Subcutaneous abdominal adipose tissue (tissue), 5 donors: Measurements from ENCODE around the gene POU3F2.

ENCODE experiments used
- H3K27ac ChIP-seq: one replicate; pipeline ENCODE4 v1.7.0; 2013; ENCODE audit warnings: low read depth, mild to moderate bottlenecking, inconsistent platforms, low read length, moderate library complexity
- H3K27me3 ChIP-seq, 5 donors: one replicate each; pipeline ENCODE4 v1.7.0; 2013; ENCODE audit warnings: low read length in 5 of 5, inconsistent platforms in 1 of 5; ENCODE audit not compliant: control insufficient read depth in 5 of 5, insufficient read depth in 4 of 5
- H3K36me3 ChIP-seq, 5 donors: one replicate each; pipeline ENCODE4 v1.7.0; 2013; ENCODE audit warnings: low read length in 5 of 5; ENCODE audit not compliant: control insufficient read depth in 5 of 5, insufficient read depth in 5 of 5
- H3K4me1 ChIP-seq, 5 donors: one replicate each; pipeline ENCODE4 v1.7.0; 2013; ENCODE audit warnings: low read length in 5 of 5, mild to moderate bottlenecking in 3 of 5, moderate library complexity in 1 of 5; ENCODE audit not compliant: control insufficient read depth in 5 of 5, insufficient read depth in 5 of 5
- H3K4me3 ChIP-seq, 5 donors: one replicate each; pipeline ENCODE4 v1.7.0; 2013; ENCODE audit warnings: low read length in 5 of 5, low read depth in 1 of 5
- H3K9ac ChIP-seq, 5 donors: one replicate each; pipeline ENCODE4 v1.7.0; 2013; ENCODE audit warnings: low read length in 5 of 5, mild to moderate bottlenecking in 4 of 5, moderate library complexity in 3 of 5
- H3K9me3 ChIP-seq, 5 donors: one replicate each; pipeline ENCODE4 v1.7.0; 2013; ENCODE audit warnings: low read length in 5 of 5; ENCODE audit not compliant: control insufficient read depth in 5 of 5
- donor health status: healthy.
- donor health status: healthy.
- donor health status: healthy.
- donor health status: healthy.
- donor health status: healthy.

POU3F2 gene

DNA sequence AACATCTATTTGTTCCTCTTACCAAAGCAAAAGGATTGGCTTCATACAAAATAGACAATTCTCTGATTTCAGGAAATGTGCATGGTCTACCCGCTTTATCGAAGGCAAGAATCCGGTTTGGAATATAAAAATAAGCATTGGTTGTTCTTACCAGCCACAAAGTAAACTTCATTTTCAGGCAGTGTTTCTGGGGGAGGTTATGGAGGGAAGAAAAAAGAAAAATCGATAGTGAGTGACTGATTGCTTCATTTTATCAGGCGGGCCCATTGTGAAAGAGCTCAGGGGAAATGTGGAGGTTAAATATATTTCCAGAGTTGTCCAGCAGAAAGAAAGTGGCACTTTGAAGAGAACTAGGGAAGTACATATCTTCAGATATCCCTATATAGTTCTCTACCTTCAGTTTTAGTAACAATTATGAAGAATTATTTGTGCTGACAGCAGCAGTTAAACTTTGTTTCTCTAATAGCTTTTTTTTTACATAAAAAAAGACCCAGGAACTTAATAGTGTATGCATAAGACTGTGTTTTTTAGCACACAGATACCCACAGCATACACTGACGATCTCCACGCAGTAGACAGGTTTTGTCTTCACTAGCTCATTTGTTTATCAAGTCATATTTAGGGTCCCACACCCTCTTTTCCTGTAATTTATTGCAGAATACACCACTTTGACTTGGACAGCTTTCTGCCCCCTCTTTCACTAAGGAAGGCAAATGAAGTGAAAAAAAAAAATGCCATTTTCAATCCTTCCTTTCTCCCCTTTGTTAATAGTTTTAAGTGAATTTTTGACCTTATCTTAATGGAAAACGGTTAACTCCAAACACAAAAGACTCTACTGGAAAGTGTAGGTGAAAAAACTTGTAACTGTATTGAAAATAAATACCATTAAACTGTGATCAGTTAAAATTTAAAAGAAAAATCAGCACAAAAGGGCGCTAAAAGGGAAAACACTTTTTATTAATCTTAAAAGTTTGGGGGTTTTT lies 2.9 kb downstream of the POU3F2 start:
- H3K4me1 ChIP-seq = peaks cover 1 to 39% (median 36%) of the 10 kb centered on the region in 5 donors
- H3K27me3 ChIP-seq = peaks cover 57 to 79% (median 70%) of the 10 kb centered on the region in 5 donors
- H3K4me3 ChIP-seq = no peak overlapping the region
- no peak overlapping the region for H3K9ac ChIP-seq
- no peaks in the 10 kb centered on the region for H3K9me3 ChIP-seq
- no peaks in the 10 kb centered on the region for H3K36me3 ChIP-seq
- no peak overlapping the region for H3K27ac ChIP-seq

DNA sequence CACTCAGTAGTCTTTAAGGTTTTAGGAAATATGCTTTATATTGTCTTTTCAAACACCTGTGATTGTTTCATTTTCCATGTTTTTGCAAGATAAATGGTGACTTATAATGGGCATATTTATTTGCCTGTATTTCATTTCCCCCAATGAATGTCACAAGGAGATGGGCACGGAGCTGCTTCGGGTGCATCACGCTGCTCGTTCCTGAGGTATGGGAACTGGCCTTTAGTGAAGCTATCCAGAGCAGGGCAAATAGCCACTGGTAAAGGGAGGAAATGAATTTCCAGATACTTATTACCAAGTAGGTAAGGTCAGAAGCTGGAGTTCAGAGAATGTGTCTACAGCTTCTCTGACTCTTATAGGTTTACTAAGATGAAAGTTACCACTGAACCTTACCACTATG lies 3.7 kb downstream of the POU3F2 start:
- H3K9me3 ChIP-seq = no peaks in the 10 kb centered on the region
- H3K27me3 ChIP-seq = peaks cover 64 to 79% (median 70%) of the 10 kb centered on the region in 5 donors
- no peak overlapping the region for H3K4me3 ChIP-seq
- H3K4me1 ChIP-seq = peaks cover 0 to 31% (median 28%) of the 10 kb centered on the region in 5 donors
- no peak overlapping the region for H3K9ac ChIP-seq
- no peak overlapping the region for H3K27ac ChIP-seq
- H3K36me3 ChIP-seq = no peaks in the 10 kb centered on the region

DNA sequence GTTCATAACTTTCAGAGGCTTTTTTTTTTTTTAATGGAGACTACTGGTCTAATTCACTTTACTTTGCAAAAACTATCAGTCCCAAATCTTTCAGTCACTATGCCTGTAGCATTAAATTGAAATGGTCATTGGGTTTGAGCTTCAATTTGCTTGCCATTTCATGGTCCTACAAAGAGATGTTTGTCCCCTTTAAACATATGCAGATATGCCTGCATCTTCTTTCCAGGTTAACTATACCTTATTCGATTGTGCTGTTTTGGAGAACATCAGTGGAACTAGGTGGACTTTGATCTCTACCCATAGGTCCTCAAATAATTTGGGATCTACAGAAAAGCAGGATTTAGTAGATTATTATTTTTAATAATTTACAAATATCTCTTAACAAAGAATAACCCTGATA lies 4.6 kb downstream of the POU3F2 start:
- H3K4me3 ChIP-seq = no peak overlapping the region
- no peak overlapping the region for H3K9ac ChIP-seq
- no peak overlapping the region for H3K27ac ChIP-seq
- no peaks in the 10 kb centered on the region for H3K9me3 ChIP-seq
- peaks cover 69 to 89% (median 71%) of the 10 kb centered on the region in 5 donors for H3K27me3 ChIP-seq
- no peaks in the 10 kb centered on the region for H3K36me3 ChIP-seq
- peaks cover 0 to 30% (median 24%) of the 10 kb centered on the region in 5 donors for H3K4me1 ChIP-seq

DNA sequence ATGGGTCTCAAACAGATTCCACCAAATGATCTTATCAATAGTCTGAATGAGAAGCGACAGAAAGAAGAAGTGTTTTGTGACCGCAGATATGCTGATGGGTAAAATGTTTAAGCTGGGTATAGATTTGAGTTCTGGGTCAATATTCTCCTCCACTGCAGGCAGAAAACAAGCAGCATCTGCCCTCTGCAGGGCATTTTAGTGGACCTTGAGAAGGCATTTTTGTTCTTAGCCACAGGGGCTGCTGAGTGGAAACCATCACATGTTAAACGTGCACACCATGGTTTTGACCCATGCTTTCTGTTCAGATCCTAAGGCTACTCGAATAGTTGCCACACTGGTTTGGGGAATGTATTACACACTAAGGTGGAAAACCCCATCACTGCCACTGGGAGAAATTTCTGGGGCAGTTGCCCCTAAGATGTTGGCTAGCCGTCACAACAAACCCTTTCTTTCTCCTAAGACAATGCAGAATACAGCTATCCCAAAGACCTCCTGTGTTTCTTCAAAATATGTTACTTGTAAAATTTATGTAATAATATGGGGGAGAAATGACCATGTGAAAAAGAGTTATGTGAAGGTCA lies 5.5 kb downstream of the POU3F2 start:
- Histone ChIP-seq H3K9ac (no peak overlapping the region), H3K9me3 (no peaks in the 10 kb centered on the region), H3K27me3 (peaks cover 76 to 95% (median 79%) of the 10 kb centered on the region in 5 donors), H3K27ac (no peak overlapping the region), H3K4me1 (peaks cover 0 to 31% (median 23%) of the 10 kb centered on the region in 5 donors), H3K4me3 (no peak overlapping the region), H3K36me3 (no peaks in the 10 kb centered on the region)

DNA sequence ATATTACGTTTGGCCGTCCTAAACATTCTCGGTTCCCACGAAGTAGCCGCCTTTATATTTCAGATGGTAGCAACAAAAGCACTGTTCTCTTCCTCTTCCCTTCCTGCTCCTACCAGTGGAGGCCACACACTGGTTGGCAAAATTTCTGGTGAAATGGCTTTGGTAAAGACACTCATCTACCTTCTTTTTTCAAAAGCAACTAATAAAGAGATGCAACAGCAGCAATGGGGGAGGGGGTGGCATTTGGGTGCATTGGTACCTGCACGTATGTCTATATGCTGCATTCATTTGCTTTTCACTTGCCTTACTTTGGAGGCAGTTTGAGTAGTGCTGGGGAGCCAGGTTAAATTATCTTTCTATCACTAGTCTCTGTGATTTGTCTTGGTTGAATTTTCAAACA lies 6.0 kb downstream of the POU3F2 start:
- H3K4me3 ChIP-seq = no peak overlapping the region
- H3K9me3 ChIP-seq = no peaks in the 10 kb centered on the region
- no peak overlapping the region for H3K9ac ChIP-seq
- H3K36me3 ChIP-seq = no peaks in the 10 kb centered on the region
- peaks cover 76 to 95% (median 80%) of the 10 kb centered on the region in 5 donors for H3K27me3 ChIP-seq
- peaks cover 0 to 30% (median 23%) of the 10 kb centered on the region in 5 donors for H3K4me1 ChIP-seq
- H3K27ac ChIP-seq = no peak overlapping the region

DNA sequence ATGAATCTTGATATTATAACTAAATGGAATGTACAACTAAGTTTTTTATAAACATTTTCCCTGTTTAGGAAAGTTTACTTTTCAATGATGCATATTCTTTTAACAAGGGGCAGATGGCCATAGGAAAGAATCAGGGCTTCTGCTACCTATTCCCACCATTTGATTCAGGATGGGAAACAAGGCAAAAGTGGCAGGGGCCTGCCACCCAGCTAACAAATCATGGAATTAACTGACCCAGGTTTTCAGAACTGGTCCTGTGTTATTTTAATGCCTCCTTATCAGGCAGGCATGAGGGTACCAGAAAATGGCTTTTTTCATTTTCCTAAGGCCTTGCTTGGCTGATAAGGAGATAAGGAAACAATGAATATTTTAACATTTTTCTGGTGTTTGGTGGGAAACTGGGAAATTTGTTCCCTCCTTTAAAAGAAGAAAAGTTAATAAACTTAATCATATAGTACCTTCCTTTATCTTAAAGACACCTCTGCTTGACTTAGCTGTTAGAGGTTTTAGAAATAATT lies 6.7 kb downstream of the POU3F2 start:
- H3K27me3 ChIP-seq = peaks cover 73 to 94% (median 77%) of the 10 kb centered on the region in 5 donors
- H3K4me3 ChIP-seq = no peak overlapping the region
- no peaks in the 10 kb centered on the region for H3K36me3 ChIP-seq
- peaks cover 0 to 29% (median 20%) of the 10 kb centered on the region in 5 donors for H3K4me1 ChIP-seq
- H3K9me3 ChIP-seq = no peaks in the 10 kb centered on the region
- no peak overlapping the region for H3K9ac ChIP-seq
- no peak overlapping the region for H3K27ac ChIP-seq

DNA sequence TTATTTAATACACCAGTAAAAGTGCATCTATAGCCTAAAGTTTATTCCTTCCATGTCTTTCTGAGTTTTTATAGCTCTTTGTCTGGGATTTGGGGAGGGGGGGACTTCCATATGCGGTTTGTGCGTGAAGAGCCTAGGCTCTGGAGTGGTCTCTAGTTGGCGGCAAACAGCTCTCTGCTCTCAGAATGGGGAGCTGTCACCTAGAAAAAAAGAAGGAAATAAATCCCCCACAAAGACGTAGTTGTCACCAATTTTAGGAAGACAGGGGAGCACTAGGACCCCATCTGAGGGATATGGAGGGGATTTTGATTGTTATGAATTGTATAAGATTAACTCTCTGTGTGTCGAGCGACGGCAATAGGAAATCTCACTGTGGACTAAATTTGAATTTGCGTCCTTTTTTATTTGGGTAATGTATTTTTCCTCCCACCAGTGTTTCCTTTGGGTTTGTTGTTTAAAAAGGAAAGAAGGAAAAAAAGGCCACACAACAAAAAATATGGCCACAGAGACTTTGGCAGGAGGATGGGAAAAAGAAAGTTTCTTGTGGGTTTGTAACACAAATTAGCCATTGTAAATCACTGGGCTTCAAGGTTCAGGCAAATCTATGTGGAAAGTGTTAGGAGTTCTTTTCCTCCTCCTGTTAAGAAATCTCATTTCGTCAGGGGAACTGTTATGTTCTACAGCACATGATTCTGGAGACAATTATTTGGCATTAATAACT lies 7.4 kb downstream of the POU3F2 start:
- H3K27me3 ChIP-seq = peaks cover 72 to 94% (median 78%) of the 10 kb centered on the region in 5 donors
- H3K27ac ChIP-seq = no peak overlapping the region
- no peaks in the 10 kb centered on the region for H3K36me3 ChIP-seq
- H3K9ac ChIP-seq = no peak overlapping the region
- H3K4me1 ChIP-seq = peaks cover 0 to 26% (median 19%) of the 10 kb centered on the region in 5 donors
- no peak overlapping the region for H3K4me3 ChIP-seq
- H3K9me3 ChIP-seq = no peaks in the 10 kb centered on the region

DNA sequence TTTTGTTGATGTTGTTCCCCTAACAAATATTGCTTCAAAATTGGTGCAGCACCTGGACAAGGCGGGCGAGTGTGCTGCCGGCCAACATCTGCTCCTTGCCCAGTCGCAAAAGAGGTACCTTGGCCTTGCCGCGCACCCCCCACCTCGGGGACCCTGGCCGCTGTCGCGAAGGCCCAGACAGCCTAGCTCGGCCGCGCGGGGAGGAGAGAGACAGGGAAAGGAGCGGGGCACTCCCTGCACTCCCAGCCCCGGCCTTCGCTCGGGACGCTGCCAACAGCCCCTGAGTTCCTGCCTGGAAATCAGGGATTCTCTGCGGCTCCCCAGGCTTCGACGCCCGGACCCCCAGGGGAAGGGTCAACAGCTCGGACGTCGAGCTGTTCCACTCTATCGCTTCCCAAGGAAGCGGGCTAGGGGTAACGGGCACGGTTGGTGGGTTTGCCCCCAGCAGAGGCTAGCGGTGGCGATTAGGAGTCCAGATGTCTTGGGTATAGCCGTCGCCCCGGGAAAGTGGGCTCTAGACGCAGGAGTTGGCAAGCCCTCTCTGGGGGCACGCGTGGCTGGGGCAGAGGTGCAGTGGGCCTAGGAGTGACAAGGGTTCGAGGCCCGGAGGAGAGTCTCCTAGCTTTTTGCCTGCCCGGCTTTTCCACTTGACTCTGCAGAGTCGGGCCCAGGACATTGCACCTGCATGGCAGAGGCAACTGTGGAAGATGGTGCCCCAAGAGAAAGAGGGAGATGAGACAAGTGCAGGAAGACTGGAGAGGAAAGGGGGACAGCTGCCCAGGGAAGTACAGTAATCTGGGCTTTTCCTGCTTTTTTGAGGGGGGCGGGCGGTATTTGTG lies 8.2 kb downstream of the POU3F2 start:
- Histone ChIP-seq H3K9me3 (no peaks in the 10 kb centered on the region), H3K4me1 (peaks cover 0 to 29% (median 23%) of the 10 kb centered on the region in 5 donors), H3K27ac (no peak overlapping the region), H3K4me3 (no peak overlapping the region), H3K36me3 (no peaks in the 10 kb centered on the region), H3K27me3 (peaks cover 68 to 94% (median 77%) of the 10 kb centered on the region in 5 donors), H3K9ac (no peak overlapping the region)
